Body of pancreas (tissue), 4 donors: ENCODE data around the gene GIGYF1. TPM values are rescaled to one million over a fixed set of nuclear protein-coding genes. Genes with fewer than 3 reads are reported as not detected.

Experiments
- ATAC-seq: fragments of 150-250 bp; one replicate; pipeline ENCODE4 v1.9.1; 2016
- DNase-seq, 4 donors: peaks; one replicate each; pipeline ENCODE4 v3.0.0-alpha.2; 2019
- H3K27ac ChIP-seq, 4 donors: fragments of 200-600 bp; sonication (generic); 1 replicate in 3 of 4; 2 replicates in 1 of 4; pipeline versions ENCODE4 v1.5.1 to v1.6.1; 2016 to 2019; ENCODE audit warnings: mild to moderate bottlenecking in 1 of 4, mixed read lengths in 1 of 4, moderate library complexity in 1 of 4
- H3K27me3 ChIP-seq, 2 donors: fragments of 200-600 bp; sonication (generic); one replicate each; pipeline ENCODE4 v1.6.0; 2016; ENCODE audit warnings: mild to moderate bottlenecking in 1 of 2
- H3K36me3 ChIP-seq, 2 donors: fragments of 200-600 bp; sonication (generic); replicated peaks in 1 of 2; 2 replicates each; pipeline ENCODE4 v1.5.1; 2016; ENCODE audit warnings: low read depth in 2 of 2; ENCODE audit not compliant: insufficient read depth in 1 of 2
- H3K4me1 ChIP-seq: fragments of 200-600 bp; sonication (generic); one replicate; pipeline ENCODE4 v1.6.0; 2016
- H3K4me3 ChIP-seq, 2 donors: fragments of 200-600 bp; sonication (generic); 1 replicate in 1 of 2; 2 replicates in 1 of 2; pipeline ENCODE4 v1.5.1; 2016 to 2019
- H3K9me3 ChIP-seq, 3 donors: fragments of 200-600 bp; sonication (generic); 1 replicate in 2 of 3; 2 replicates in 1 of 3; pipeline ENCODE4 v1.5.1; 2016
- POLR2A ChIP-seq, 3 donors: fragments of 450-650 bp; IDR thresholded peaks; one replicate each; pipeline ENCODE4 v1.6.1; 2016; ENCODE audit warnings: antibody characterized with exemption in 3 of 3, mild to moderate bottlenecking in 2 of 3
- WGBS, 2 donors: methylation state at CpG; one replicate each; pipeline ENCODE4 v1.1.5; 2017; 5-methylcytosine and 5-hydroxymethylcytosine counted together
- intact Hi-C: fragments of 100-400 bp; cut with DNase I; formaldehyde crosslinking; loops from one replicate; pipeline ENCODE4 v1.15.1; 2023
- total RNA-seq, 2 donors: library from RNA; depleted of rRNA; stranded (reverse); fragments of >200 nt; gene quantifications; one replicate each; pipeline ENCODE4 v1.1.0, GENCODE V29; 2016
- TF ChIP-seq, protein P1 (sequence below), 7 experiments: fragments of 450-650 bp in 4 of 7; fragments of 200-600 bp in 3 of 7; sonication (generic) in 3 of 7; IDR thresholded peaks; one replicate each; pipeline ENCODE4 v1.5.1; 2016 to 2019; ENCODE audit warnings: antibody characterized with exemption in 7 of 7

Gene GIGYF1
- total RNA-seq, 2 donors from 2014 or later = 25.2 to 49.4 TPM

DNA sequence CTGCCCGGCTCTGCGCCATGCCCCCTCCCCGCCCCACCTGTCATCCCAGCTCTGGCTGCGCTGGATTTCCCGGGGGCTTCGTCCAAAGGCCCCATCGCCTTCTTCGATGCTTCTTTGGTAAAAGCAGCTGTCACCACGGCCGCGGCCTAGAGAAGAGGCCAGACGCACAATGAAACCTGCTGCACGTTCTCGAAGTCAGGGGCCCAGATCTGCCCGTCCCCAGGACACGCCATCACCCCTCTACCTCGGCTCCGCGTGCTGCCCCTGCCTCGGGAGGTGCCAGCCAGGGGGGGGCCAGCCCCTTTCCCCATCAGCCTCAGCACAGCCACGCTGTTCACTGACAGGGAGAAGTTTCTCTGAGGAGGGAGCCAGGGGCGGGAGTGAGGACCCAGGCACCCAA is 6.8 kb downstream of the GIGYF1 start:
- no peak overlapping the region for H3K4me3 ChIP-seq
- peaks cover 40% of the 10 kb centered on the region for H3K4me1 ChIP-seq
- H3K27me3 ChIP-seq = no peaks in the 10 kb centered on the region
- no peak overlapping the region for H3K27ac ChIP-seq
- TF ChIP-seq POLR2A (IDR thresholded peaks at IDR 0.05) = no peak
- TF ChIP-seq, protein P1, sequence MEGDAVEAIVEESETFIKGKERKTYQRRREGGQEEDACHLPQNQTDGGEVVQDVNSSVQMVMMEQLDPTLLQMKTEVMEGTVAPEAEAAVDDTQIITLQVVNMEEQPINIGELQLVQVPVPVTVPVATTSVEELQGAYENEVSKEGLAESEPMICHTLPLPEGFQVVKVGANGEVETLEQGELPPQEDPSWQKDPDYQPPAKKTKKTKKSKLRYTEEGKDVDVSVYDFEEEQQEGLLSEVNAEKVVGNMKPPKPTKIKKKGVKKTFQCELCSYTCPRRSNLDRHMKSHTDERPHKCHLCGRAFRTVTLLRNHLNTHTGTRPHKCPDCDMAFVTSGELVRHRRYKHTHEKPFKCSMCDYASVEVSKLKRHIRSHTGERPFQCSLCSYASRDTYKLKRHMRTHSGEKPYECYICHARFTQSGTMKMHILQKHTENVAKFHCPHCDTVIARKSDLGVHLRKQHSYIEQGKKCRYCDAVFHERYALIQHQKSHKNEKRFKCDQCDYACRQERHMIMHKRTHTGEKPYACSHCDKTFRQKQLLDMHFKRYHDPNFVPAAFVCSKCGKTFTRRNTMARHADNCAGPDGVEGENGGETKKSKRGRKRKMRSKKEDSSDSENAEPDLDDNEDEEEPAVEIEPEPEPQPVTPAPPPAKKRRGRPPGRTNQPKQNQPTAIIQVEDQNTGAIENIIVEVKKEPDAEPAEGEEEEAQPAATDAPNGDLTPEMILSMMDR (IDR thresholded peaks at IDR 0.05) = no peak
- intact Hi-C loops = loop anchor here (10.0 kb wide), 1 partner anchor 212 kb away; the partner anchor contains the start of gene TSC22D4
- H3K36me3 ChIP-seq = peaks cover 10 to 46% of the 10 kb centered on the region in 2 donors
- H3K9me3 ChIP-seq = no peaks in the 10 kb centered on the region
- WGBS, 2 donors = 90 to 91% methylated on average over 14 to 22 of the region's 22 CpGs
- DNase-seq = no peak
- no peak for ATAC-seq

DNA sequence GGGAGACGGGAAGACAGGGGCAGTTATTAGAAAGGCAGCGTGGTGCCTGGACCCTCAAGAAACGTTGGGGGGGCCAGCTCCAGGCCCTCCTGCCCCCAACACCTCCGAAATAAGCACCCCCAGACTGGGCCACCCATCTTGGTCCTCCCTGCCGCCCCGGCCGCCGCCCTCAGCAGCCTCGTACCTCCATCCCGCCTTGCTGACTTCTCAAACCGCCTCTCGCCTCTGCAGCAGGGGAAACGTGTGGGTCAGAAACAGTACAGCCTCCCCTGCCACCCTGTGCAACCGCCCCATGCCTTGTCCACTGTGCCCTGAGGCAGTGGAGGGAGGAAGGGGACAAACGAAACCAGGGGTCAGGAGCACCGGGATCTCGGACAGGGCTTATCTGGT is 7.2 kb downstream of the GIGYF1 start:
- Histone ChIP-seq H3K36me3 (peaks cover 14 to 50% of the 10 kb centered on the region in 2 donors), H3K27me3 (no peaks in the 10 kb centered on the region), H3K27ac (no peak overlapping the region), H3K9me3 (no peaks in the 10 kb centered on the region), H3K4me3 (no peak overlapping the region), H3K4me1 (peaks cover 36% of the 10 kb centered on the region)
- intact Hi-C loops = loop anchor here (10.0 kb wide), 1 partner anchor 212 kb away; the partner anchor contains the start of gene TSC22D4
- WGBS, 2 donors = 85 to 91% methylated on average over 17 of the region's 17 CpGs
- ATAC-seq = no peak
- TF ChIP-seq POLR2A (IDR thresholded peaks at IDR 0.05) = no peak
- TF ChIP-seq, protein P1 (IDR thresholded peaks at IDR 0.05) = no peak
- no peak for DNase-seq

DNA sequence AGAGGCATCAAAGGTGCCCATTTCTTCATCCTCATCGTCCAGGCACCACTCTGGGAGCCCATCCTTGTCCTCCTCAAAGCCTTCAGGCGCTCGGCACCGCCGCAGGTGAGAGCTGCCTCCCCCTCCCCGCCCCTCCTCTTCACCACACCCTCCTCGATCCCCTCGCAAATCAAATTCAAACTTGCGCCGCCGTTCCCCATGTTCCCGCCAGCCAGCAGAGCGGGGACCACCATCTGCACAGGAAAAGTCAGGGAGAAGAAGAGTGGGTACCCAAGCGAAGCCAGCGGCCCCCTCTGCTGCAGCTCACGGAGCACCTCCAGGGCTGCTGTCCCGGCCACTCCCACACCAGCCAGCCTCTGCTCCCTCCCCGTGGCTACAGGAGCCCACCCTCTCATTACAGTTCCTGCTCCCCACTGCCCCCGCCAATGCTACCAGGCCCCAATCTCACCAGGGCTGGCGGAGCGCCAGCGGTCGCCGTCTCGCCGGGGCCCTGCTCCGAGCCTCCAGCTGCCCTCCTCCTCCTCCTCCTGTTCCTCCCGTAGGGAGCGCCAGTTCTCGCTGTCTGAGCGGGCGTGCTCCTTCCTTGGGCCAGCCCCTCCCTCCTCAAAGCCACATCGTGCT is 7.7 kb downstream of the GIGYF1 start:
- DNase-seq (peak in 1 of 4 donors; percentile 14), ATAC-seq (no peak)
- Histone ChIP-seq H3K36me3 (peaks cover 15 to 54% of the 10 kb centered on the region in 2 donors), H3K4me1 (peaks cover 31% of the 10 kb centered on the region), H3K4me3 (no peak overlapping the region), H3K27me3 (no peaks in the 10 kb centered on the region), H3K9me3 (no peaks in the 10 kb centered on the region), H3K27ac (no peak overlapping the region)
- intact Hi-C loops = loop anchor here (10.0 kb wide), 1 partner anchor 212 kb away; the partner anchor contains the start of gene TSC22D4
- 82 to 92% methylated on average over 30 to 33 of the region's 33 CpGs for WGBS, 2 donors
- no peak for TF ChIP-seq POLR2A (IDR thresholded peaks at IDR 0.05)
- TF ChIP-seq, protein P1 (IDR thresholded peaks at IDR 0.05) = no peak

DNA sequence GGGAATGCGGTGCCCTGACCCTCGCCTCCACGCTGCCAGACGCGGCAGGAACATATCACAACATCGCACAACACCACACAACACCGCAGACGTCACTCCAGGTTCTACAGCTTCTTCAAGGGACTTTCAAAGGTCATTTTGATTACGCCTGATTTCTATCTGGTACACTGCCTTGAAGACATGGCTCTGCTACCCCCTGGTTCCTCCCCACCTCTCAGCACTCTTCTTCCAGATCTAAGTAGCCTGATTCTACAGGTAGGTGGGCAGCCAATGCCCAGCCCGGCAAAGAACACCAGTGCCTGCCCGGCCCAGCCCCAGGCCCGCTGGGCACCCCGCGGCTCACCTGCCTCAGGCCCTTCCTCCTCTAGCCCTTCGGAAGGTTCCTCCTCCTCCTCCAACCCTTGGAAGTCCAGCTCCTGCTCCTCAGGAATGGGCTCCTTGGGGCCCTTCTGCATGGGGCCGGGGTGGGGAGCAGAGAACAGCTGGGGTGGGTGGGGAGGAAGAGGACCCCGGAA is 8.4 kb downstream of the GIGYF1 start:
- peaks cover 15 to 54% of the 10 kb centered on the region in 2 donors for H3K36me3 ChIP-seq
- DNase-seq (no peak), ATAC-seq (no peak)
- intact Hi-C loops = loop anchor here (10.0 kb wide), 1 partner anchor 211 kb away; the partner anchor contains the start of gene TSC22D4
- TF ChIP-seq, protein P1 (IDR thresholded peaks at IDR 0.05) = no peak
- TF ChIP-seq POLR2A (IDR thresholded peaks at IDR 0.05) = no peak
- H3K4me3 ChIP-seq = no peak overlapping the region
- no peak overlapping the region for H3K27ac ChIP-seq
- H3K4me1 ChIP-seq = peaks cover 24% of the 10 kb centered on the region
- WGBS, 2 donors = 92% methylated on average over 17 of the region's 17 CpGs
- no peaks in the 10 kb centered on the region for H3K9me3 ChIP-seq
- H3K27me3 ChIP-seq = no peaks in the 10 kb centered on the region
